Stomach (tissue), 4 donors: Measurements from ENCODE around the gene FRMPD1.

Experiments used
- EP300 ChIP-seq: sonication (generic); formaldehyde crosslinking; IDR thresholded peaks from one replicate; pipeline ENCODE4 v1.6.1; 2017; ENCODE audit warnings: antibody characterized with exemption
- POLR2A ChIP-seq, 4 donors: fragments of 450-650 bp; IDR thresholded peaks; one replicate each; pipeline ENCODE4 v1.6.1; 2016; ENCODE audit warnings: antibody characterized with exemption in 4 of 4, control low read depth in 2 of 4, mild to moderate bottlenecking in 1 of 4, moderate library complexity in 1 of 4
- POLR2AphosphoS5 ChIP-seq, 3 donors: sonication (generic); formaldehyde crosslinking; IDR thresholded peaks; one replicate each; pipeline ENCODE4 v1.6.1; 2016; ENCODE audit warnings: antibody characterized with exemption in 3 of 3
- TF ChIP-seq, protein P1 (sequence below), 7 experiments: fragments of 450-650 bp in 4 of 7; fragments of 200-600 bp in 3 of 7; sonication (generic) in 3 of 7; IDR thresholded peaks; one replicate each; pipeline ENCODE4 v1.5.1; 2016 to 2019; ENCODE audit warnings: antibody characterized with exemption in 7 of 7, control low read depth in 2 of 7, mild to moderate bottlenecking in 1 of 7

DNA sequence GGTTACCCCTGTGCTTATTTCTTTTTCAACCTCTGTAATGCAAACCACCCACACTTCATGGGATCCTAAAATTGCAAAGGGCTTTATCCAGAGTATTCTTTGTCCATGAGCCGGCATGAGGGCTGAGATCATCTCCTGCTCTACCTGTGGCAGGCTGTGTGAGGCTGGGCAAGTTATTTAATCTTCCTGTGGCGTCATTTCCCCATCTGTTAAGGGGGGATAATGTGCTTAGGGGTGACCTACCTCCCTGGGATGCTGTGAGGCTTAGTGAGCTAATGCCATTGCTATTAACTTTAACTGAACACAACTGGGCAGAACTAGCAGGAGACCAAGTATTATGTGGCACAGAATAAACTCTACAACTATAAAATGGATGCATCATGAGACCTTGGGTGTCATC lies 17.0 kb downstream of the FRMPD1 start:
- TF ChIP-seq POLR2AphosphoS5 (IDR thresholded peaks at IDR 0.05) (no peak), POLR2A (IDR thresholded peaks at IDR 0.05) (no peak), EP300 (no peak)
- TF ChIP-seq, protein P1, sequence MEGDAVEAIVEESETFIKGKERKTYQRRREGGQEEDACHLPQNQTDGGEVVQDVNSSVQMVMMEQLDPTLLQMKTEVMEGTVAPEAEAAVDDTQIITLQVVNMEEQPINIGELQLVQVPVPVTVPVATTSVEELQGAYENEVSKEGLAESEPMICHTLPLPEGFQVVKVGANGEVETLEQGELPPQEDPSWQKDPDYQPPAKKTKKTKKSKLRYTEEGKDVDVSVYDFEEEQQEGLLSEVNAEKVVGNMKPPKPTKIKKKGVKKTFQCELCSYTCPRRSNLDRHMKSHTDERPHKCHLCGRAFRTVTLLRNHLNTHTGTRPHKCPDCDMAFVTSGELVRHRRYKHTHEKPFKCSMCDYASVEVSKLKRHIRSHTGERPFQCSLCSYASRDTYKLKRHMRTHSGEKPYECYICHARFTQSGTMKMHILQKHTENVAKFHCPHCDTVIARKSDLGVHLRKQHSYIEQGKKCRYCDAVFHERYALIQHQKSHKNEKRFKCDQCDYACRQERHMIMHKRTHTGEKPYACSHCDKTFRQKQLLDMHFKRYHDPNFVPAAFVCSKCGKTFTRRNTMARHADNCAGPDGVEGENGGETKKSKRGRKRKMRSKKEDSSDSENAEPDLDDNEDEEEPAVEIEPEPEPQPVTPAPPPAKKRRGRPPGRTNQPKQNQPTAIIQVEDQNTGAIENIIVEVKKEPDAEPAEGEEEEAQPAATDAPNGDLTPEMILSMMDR (IDR thresholded peaks at IDR 0.05): no peak
